Activated CD4-positive, alpha-beta memory T cell treated with anti-CD3 and anti-CD28 coated beads, Interleukin-2, amount 10 ng/mL, durations not matched to agents 7 days and 5 days (primary cell): Measurements from ENCODE around the gene MBD5. TPM values are rescaled to one million over a fixed set of nuclear protein-coding genes. Genes with fewer than 3 reads are reported as not detected.

Experiments
- CTCF ChIA-PET: fragments of 350-600 bp; sonication (Branson Sonifier 250); formaldehyde crosslinking; loops from one replicate; lab custom pipeline; 2021; ENCODE audit warnings: antibody characterized with exemption, inconsistent platforms; lab: Charles Lee
- POLR2A ChIA-PET: fragments of 350-600 bp; sonication (Branson Sonifier 250); formaldehyde crosslinking; loops from one replicate; lab custom pipeline; 2021; ENCODE audit warnings: antibody characterized with exemption; lab: Charles Lee
- DNase-seq: peaks from one replicate; pipeline ENCODE4 v3.0.0-alpha.2; 2020
- H3K27ac Mint-ChIP-seq: one replicate; pipeline ENCODE4 v1.8.0; 2021; ENCODE audit warnings: mild to moderate bottlenecking, mixed read lengths
- H3K27me3 Mint-ChIP-seq: one replicate; pipeline ENCODE4 v1.8.0; 2021; ENCODE audit warnings: mixed read lengths
- H3K36me3 Mint-ChIP-seq: one replicate; pipeline ENCODE4 v1.8.0; 2021; ENCODE audit warnings: low read depth, mixed read lengths
- H3K4me1 Mint-ChIP-seq: one replicate; pipeline ENCODE4 v1.8.0; 2021; ENCODE audit warnings: mixed read lengths
- H3K4me3 Mint-ChIP-seq: one replicate; pipeline ENCODE4 v1.8.0; 2021; ENCODE audit warnings: mild to moderate bottlenecking, mixed read lengths
- H3K9me3 Mint-ChIP-seq: one replicate; pipeline ENCODE4 v1.8.0; 2021; ENCODE audit warnings: mixed read lengths
- total RNA-seq, 2 experiments: library from RNA; stranded (reverse); gene quantifications; one replicate each; pipeline ENCODE4 v1.2.3, GENCODE V29; 2021

MBD5 gene
- total RNA-seq, 2 experiments from 2014 or later, result 30.7 to 35.8 TPM

GRCh38 chr2:148515120-148515519 lies 494.2 kb downstream of the MBD5 start:
- Mint-ChIP-seq H3K27me3 (no peaks in the 10 kb centered on the region), H3K36me3 (peaks cover 4% of the 10 kb centered on the region), H3K27ac (no peak overlapping the region), H3K4me3 (no peak overlapping the region), H3K4me1 (peaks cover 12% of the 10 kb centered on the region), H3K9me3 (no peaks in the 10 kb centered on the region)
- POLR2A ChIA-PET, result interaction anchor here (1.1 kb wide), 1 partner anchor 9 kb away, joined by 3 read pairs; no protein-coding TSS in a partner anchor
- CTCF ChIA-PET, result no interaction called here
- DNase-seq, result no peak

- Mint-ChIP-seq H3K36me3 (peaks cover 4% of the 10 kb centered on the region), H3K27ac (no peak overlapping the region), H3K4me3 (no peak overlapping the region), H3K9me3 (no peaks in the 10 kb centered on the region), H3K27me3 (no peaks in the 10 kb centered on the region), H3K4me1 (peaks cover 12% of the 10 kb centered on the region)
- DNase-seq, result no peak
- POLR2A ChIA-PET, result no interaction called here
- CTCF ChIA-PET, result no interaction called here
Observed at GRCh38 chr2:148515976-148516375, 495.1 kb downstream of the MBD5 start.

- Mint-ChIP-seq H3K4me3 (no peak overlapping the region), H3K27ac (no peak overlapping the region), H3K9me3 (no peaks in the 10 kb centered on the region), H3K36me3 (peaks cover 4% of the 10 kb centered on the region), H3K4me1 (peaks cover 12% of the 10 kb centered on the region), H3K27me3 (no peaks in the 10 kb centered on the region)
- POLR2A ChIA-PET, result no interaction called here
- DNase-seq, result no peak
- CTCF ChIA-PET, result interaction anchor here (1.6 kb wide), 1 partner anchor 8 kb away, joined by 4 read pairs; no protein-coding TSS in a partner anchor
Observed at GRCh38 chr2:148517296-148517695, 496.4 kb downstream of the MBD5 start.

- ChIA-PET POLR2A (no interaction called here), CTCF (interaction anchor here (1.6 kb wide), 1 partner anchor 9 kb away, joined by 4 read pairs; no protein-coding TSS in a partner anchor)
- Mint-ChIP-seq H3K36me3 (peaks cover 4% of the 10 kb centered on the region), H3K27me3 (no peaks in the 10 kb centered on the region), H3K27ac (no peak overlapping the region), H3K9me3 (no peaks in the 10 kb centered on the region), H3K4me1 (peaks cover 9% of the 10 kb centered on the region), H3K4me3 (no peak overlapping the region)
- no peak for DNase-seq
Observed at GRCh38 chr2:148517822-148518221, 496.9 kb downstream of the MBD5 start.

GRCh38 chr2:148519013-148519412 lies 498.1 kb downstream of the MBD5 start:
- ChIA-PET POLR2A (no interaction called here), CTCF (interaction anchor here (1.6 kb wide), 1 partner anchor 10 kb away, joined by 4 read pairs; no protein-coding TSS in a partner anchor)
- H3K27ac Mint-ChIP-seq, result no peak overlapping the region
- peaks cover 16% of the 10 kb centered on the region for H3K4me1 Mint-ChIP-seq
- peaks cover 4% of the 10 kb centered on the region for H3K36me3 Mint-ChIP-seq
- no peak for DNase-seq
- H3K27me3 Mint-ChIP-seq, result no peaks in the 10 kb centered on the region
- H3K9me3 Mint-ChIP-seq, result no peaks in the 10 kb centered on the region
- no peak overlapping the region for H3K4me3 Mint-ChIP-seq

GRCh38 chr2:148521181-148521580 lies 500.3 kb downstream of the MBD5 start:
- no peak for DNase-seq
- Mint-ChIP-seq H3K36me3 (no peaks in the 10 kb centered on the region), H3K27me3 (no peaks in the 10 kb centered on the region), H3K27ac (no peak overlapping the region), H3K9me3 (no peaks in the 10 kb centered on the region), H3K4me3 (no peak overlapping the region), H3K4me1 (peaks cover 30% of the 10 kb centered on the region)
- CTCF ChIA-PET, result interaction anchor here (4.5 kb wide), 1 partner anchor 12 kb away, joined by 36 read pairs; no protein-coding TSS in a partner anchor
- POLR2A ChIA-PET, result interaction anchor here (1.1 to 1.5 kb wide), 2 partner anchors 11 to 18 kb away, joined by 3 to 4 read pairs; no protein-coding TSS in a partner anchor

- DNase-seq, result no peak
- Mint-ChIP-seq H3K9me3 (no peaks in the 10 kb centered on the region), H3K27me3 (no peaks in the 10 kb centered on the region), H3K27ac (no peak overlapping the region), H3K36me3 (no peaks in the 10 kb centered on the region), H3K4me1 (peaks cover 49% of the 10 kb centered on the region), H3K4me3 (no peak overlapping the region)
- CTCF ChIA-PET, result interaction anchor here (1.0 to 4.5 kb wide), 4 partner anchors 14 to 533 kb away, joined by 3 to 36 read pairs (median 4); partner anchors contain the start of gene EPC2
- POLR2A ChIA-PET, result interaction anchor here (1.6 to 1.9 kb wide), 2 partner anchors 14 to 23 kb away, joined by 5 to 11 read pairs; no protein-coding TSS in a partner anchor
Observed at GRCh38 chr2:148523315-148523714, 502.4 kb downstream of the MBD5 start.

GRCh38 chr2:148524519-148524919 lies 503.6 kb downstream of the MBD5 start:
- no peaks in the 10 kb centered on the region for H3K27me3 Mint-ChIP-seq
- ChIA-PET CTCF (interaction anchor here (0.9 to 4.5 kb wide), 6 partner anchors 16 to 535 kb away, joined by 3 to 36 read pairs (median 4); partner anchors contain the start of gene EPC2), POLR2A (interaction anchor here (0.7 to 1.9 kb wide), 15 partner anchors 9 to 681 kb away, joined by 3 to 12 read pairs (median 4); partner anchors contain the start of genes MBD5 and ORC4)
- H3K4me1 Mint-ChIP-seq, result peaks cover 59% of the 10 kb centered on the region
- DNase-seq, result peak; percentile 65
- H3K4me3 Mint-ChIP-seq, result no peak overlapping the region
- H3K36me3 Mint-ChIP-seq, result no peaks in the 10 kb centered on the region
- H3K9me3 Mint-ChIP-seq, result no peaks in the 10 kb centered on the region
- H3K27ac Mint-ChIP-seq, result peak overlapping the region; percentile 29

- no peak for DNase-seq
Observed at GRCh38 chr2:148525130-148525529, 504.2 kb downstream of the MBD5 start.

GRCh38 chr2:148526509-148527346 lies 505.8 kb downstream of the MBD5 start:
- Mint-ChIP-seq H3K27me3 (no peaks in the 10 kb centered on the region), H3K9me3 (no peaks in the 10 kb centered on the region), H3K36me3 (no peaks in the 10 kb centered on the region), H3K4me3 (no peak overlapping the region), H3K4me1 (peaks cover 64% of the 10 kb centered on the region), H3K27ac (no peak overlapping the region)
- CTCF ChIA-PET, result interaction anchor here (1.7 to 2.2 kb wide), 3 partner anchors 11 to 26 kb away, joined by 7 to 11 read pairs (median 7); no protein-coding TSS in a partner anchor
- DNase-seq, result no peak
- POLR2A ChIA-PET, result interaction anchor here (0.8 to 2.1 kb wide), 7 partner anchors 9 to 506 kb away, joined by 3 to 12 read pairs (median 4); partner anchors contain the start of genes MBD5 and ORC4

More at GRCh38 chr2:148525130-148525529, 504.2 kb downstream of the MBD5 start:
- Mint-ChIP-seq H3K27me3 (no peaks in the 10 kb centered on the region), H3K27ac (peak overlapping the region; percentile 29), H3K9me3 (no peaks in the 10 kb centered on the region), H3K4me1 (peaks cover 64% of the 10 kb centered on the region), H3K36me3 (no peaks in the 10 kb centered on the region), H3K4me3 (no peak overlapping the region)
- CTCF ChIA-PET, result interaction anchor here (0.9 to 4.5 kb wide), 5 partner anchors 16 to 402 kb away, joined by 3 to 36 read pairs (median 4); partner anchors contain the start of gene EPC2
- POLR2A ChIA-PET, result interaction anchor here (0.7 to 1.9 kb wide), 13 partner anchors 10 to 681 kb away, joined by 3 to 12 read pairs (median 4); partner anchors contain the start of genes MBD5 and ORC4

- Mint-ChIP-seq H3K4me3 (peak overlapping the region; percentile 49), H3K27me3 (no peaks in the 10 kb centered on the region), H3K9me3 (no peaks in the 10 kb centered on the region), H3K36me3 (no peaks in the 10 kb centered on the region), H3K4me1 (peaks cover 64% of the 10 kb centered on the region), H3K27ac (peak overlapping the region; percentile 50)
- ChIA-PET POLR2A (interaction anchor here (0.8 to 2.1 kb wide), 9 partner anchors 8 to 508 kb away, joined by 3 to 12 read pairs (median 4); partner anchors contain the start of genes MBD5 and ORC4), CTCF (interaction anchor here (0.9 to 2.2 kb wide), 4 partner anchors 10 to 25 kb away, joined by 3 to 11 read pairs (median 7); no protein-coding TSS in a partner anchor)
- no peak for DNase-seq
Observed at GRCh38 chr2:148527488-148528340, 506.8 kb downstream of the MBD5 start.
